ENCODE results near the gene SDF2. TPM values are rescaled to one million over a fixed set of nuclear protein-coding genes. Genes with fewer than 3 reads are reported as not detected.

Gene SDF2
- total and polyA plus RNA-seq, 9 of the 15 experiments (the other 6 are each of a cell fraction or from before 2014, with no cell fraction given), result 41.2 to 132 (median 65.6) TPM

DNA sequence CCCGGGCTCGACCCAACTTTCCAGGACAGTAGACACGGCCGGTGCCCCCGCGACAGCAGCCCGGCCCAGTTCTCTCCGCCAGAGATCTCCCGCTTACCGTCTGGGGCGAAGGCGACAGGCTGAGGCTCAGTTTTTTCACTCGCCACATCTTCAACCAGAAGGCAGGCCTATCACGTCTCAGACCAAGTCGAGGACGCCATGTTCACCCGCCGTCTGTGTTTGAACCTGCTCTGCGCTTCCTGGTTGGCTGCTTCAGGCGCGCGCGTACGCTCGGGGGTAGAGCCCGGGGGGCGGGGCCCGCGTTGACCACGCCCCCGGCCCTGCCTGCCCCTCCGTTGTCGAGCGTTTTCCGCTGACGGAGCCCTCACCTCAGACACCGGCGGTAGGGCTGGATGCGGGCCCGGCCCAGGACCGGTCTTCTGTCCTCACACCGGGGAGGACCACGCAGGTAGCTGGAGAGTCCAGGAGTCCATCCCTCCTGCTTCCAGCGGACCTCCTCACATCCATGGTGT, 62.9 kb downstream of the SDF2 start, which contains the start of gene SPAG5 (continued):
- TF ChIP-seq ZNF766 (CRISPR knock-in tag; conservative IDR thresholded peaks at IDR 0.05) (no peak), ARID2 (IDR thresholded peaks at IDR 0.05) (no peak), GABPB1 (CRISPR knock-in tag; IDR thresholded peaks at IDR 0.05) (no peak; the same call in none of the 2 replicates), U2AF2 (optimal IDR thresholded peaks at IDR 0.05; ENCODE audit: low read depth, low read length) (no peak), RBM25 (IDR thresholded peaks at IDR 0.05; ENCODE audit: low read depth, low read length, severe bottlenecking) (no peak), IRF2 (CRISPR knock-in tag; IDR thresholded peaks at IDR 0.05) (no peak), CHD2 (IDR thresholded peaks at IDR 0.05; ENCODE audit: low read depth, low read length) (no peak), NCOR1 (IDR thresholded peaks at IDR 0.05) (no peak), LARP7 (IDR thresholded peaks at IDR 0.05) (no peak), ATF7 (IDR thresholded peaks at IDR 0.05) (peak; percentile 77; the same call in 1 of the 2 replicates), ZNF444 (CRISPR knock-in tag; IDR thresholded peaks at IDR 0.05) (no peak), FOXJ2 (tag; IDR thresholded peaks at IDR 0.05) (no peak), POLR2B (IDR thresholded peaks at IDR 0.05; ENCODE audit: low read depth, partially characterized antibody) (peak; percentile 97), BRCA1 (IDR thresholded peaks at IDR 0.05) (no peak), BRCA1 (CRISPR knock-in tag; IDR thresholded peaks at IDR 0.05) (no peak), ZNF184 (CRISPR knock-in tag; IDR thresholded peaks at IDR 0.05) (no peak), NBN (IDR thresholded peaks at IDR 0.05; ENCODE audit: low read depth) (peak; percentile 59; the same call in 1 of the 2 replicates), MTF1 (CRISPR knock-in tag; IDR thresholded peaks at IDR 0.05; ENCODE audit: borderline replicate concordance) (no peak), PTBP1 (IDR thresholded peaks at IDR 0.05; ENCODE audit: low read depth, low read length) (no peak), CSDE1 (IDR thresholded peaks at IDR 0.05) (no peak; a peak in 1 of 4 replicates)
- TF ChIP-seq, protein P1, sequence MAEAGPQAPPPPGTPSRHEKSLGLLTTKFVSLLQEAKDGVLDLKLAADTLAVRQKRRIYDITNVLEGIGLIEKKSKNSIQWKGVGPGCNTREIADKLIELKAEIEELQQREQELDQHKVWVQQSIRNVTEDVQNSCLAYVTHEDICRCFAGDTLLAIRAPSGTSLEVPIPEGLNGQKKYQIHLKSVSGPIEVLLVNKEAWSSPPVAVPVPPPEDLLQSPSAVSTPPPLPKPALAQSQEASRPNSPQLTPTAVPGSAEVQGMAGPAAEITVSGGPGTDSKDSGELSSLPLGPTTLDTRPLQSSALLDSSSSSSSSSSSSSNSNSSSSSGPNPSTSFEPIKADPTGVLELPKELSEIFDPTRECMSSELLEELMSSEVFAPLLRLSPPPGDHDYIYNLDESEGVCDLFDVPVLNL (CRISPR knock-in tag; IDR thresholded peaks at IDR 0.05; ENCODE audit: low read depth), result peak; percentile 99
- TF ChIP-seq, protein P2, sequence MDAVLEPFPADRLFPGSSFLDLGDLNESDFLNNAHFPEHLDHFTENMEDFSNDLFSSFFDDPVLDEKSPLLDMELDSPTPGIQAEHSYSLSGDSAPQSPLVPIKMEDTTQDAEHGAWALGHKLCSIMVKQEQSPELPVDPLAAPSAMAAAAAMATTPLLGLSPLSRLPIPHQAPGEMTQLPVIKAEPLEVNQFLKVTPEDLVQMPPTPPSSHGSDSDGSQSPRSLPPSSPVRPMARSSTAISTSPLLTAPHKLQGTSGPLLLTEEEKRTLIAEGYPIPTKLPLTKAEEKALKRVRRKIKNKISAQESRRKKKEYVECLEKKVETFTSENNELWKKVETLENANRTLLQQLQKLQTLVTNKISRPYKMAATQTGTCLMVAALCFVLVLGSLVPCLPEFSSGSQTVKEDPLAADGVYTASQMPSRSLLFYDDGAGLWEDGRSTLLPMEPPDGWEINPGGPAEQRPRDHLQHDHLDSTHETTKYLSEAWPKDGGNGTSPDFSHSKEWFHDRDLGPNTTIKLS (IDR thresholded peaks at IDR 0.05; ENCODE audit: borderline replicate concordance, low read depth), result no peak; the same call in none of the 2 replicates
- TF ChIP-seq, protein P3, sequence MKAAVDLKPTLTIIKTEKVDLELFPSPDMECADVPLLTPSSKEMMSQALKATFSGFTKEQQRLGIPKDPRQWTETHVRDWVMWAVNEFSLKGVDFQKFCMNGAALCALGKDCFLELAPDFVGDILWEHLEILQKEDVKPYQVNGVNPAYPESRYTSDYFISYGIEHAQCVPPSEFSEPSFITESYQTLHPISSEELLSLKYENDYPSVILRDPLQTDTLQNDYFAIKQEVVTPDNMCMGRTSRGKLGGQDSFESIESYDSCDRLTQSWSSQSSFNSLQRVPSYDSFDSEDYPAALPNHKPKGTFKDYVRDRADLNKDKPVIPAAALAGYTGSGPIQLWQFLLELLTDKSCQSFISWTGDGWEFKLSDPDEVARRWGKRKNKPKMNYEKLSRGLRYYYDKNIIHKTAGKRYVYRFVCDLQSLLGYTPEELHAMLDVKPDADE (conservative IDR thresholded peaks at IDR 0.05; ENCODE audit: control insufficient read depth, low read depth, low read length), result peak; percentile 66; the same call in 1 of the 2 replicates
- TF ChIP-seq, protein P4, sequence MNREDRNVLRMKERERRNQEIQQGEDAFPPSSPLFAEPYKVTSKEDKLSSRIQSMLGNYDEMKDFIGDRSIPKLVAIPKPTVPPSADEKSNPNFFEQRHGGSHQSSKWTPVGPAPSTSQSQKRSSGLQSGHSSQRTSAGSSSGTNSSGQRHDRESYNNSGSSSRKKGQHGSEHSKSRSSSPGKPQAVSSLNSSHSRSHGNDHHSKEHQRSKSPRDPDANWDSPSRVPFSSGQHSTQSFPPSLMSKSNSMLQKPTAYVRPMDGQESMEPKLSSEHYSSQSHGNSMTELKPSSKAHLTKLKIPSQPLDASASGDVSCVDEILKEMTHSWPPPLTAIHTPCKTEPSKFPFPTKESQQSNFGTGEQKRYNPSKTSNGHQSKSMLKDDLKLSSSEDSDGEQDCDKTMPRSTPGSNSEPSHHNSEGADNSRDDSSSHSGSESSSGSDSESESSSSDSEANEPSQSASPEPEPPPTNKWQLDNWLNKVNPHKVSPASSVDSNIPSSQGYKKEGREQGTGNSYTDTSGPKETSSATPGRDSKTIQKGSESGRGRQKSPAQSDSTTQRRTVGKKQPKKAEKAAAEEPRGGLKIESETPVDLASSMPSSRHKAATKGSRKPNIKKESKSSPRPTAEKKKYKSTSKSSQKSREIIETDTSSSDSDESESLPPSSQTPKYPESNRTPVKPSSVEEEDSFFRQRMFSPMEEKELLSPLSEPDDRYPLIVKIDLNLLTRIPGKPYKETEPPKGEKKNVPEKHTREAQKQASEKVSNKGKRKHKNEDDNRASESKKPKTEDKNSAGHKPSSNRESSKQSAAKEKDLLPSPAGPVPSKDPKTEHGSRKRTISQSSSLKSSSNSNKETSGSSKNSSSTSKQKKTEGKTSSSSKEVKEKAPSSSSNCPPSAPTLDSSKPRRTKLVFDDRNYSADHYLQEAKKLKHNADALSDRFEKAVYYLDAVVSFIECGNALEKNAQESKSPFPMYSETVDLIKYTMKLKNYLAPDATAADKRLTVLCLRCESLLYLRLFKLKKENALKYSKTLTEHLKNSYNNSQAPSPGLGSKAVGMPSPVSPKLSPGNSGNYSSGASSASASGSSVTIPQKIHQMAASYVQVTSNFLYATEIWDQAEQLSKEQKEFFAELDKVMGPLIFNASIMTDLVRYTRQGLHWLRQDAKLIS (CRISPR knock-in tag; IDR thresholded peaks at IDR 0.05), result no peak
